Activated B cell treated with CpG ODN at 0.5 μM for 24 hours (primary cell): ENCODE measurements around the gene ARID4B. TPM values are rescaled to one million over a fixed set of nuclear protein-coding genes. Genes with fewer than 3 reads are reported as not detected.
A peak's percentile ranks its signal among the peaks of the same experiment; 100 is the strongest.
"Not testable (repeated sequence)": the region's sequence is repeated elsewhere in the genome, so short reads cannot be mapped to it uniquely, and the experiment has no call there.

ENCODE experiments used
- ATAC-seq: fragments of 200-7000 bp; cut with Tn5 transposase; one replicate; pipeline ENCODE4 v1.10.0; 2021; ENCODE audit warnings: low read depth, mild to moderate bottlenecking, moderate library complexity
- CTCF ChIA-PET: fragments of 350-600 bp; sonication (Branson Sonifier 250); formaldehyde crosslinking; loops from one replicate; lab custom pipeline; 2021; ENCODE audit warnings: antibody characterized with exemption; lab: Charles Lee
- POLR2A ChIA-PET: fragments of 350-600 bp; sonication (Branson Sonifier 250); formaldehyde crosslinking; loops from one replicate; lab custom pipeline; 2021; ENCODE audit warnings: antibody characterized with exemption; lab: Charles Lee
- DNase-seq: peaks from one replicate; pipeline ENCODE4 v3.0.0; 2022
- H3K27ac Mint-ChIP-seq: one replicate; pipeline ENCODE4 v1.8.0; 2020; ENCODE audit warnings: mixed read lengths
- H3K27me3 Mint-ChIP-seq: one replicate; pipeline ENCODE4 v1.8.0; 2021; ENCODE audit warnings: mixed read lengths
- H3K36me3 Mint-ChIP-seq: one replicate; pipeline ENCODE4 v1.8.0; 2021; ENCODE audit warnings: low read depth, mixed read lengths
- H3K4me1 Mint-ChIP-seq: one replicate; pipeline ENCODE4 v1.8.0; 2021; ENCODE audit warnings: mixed read lengths
- H3K4me3 Mint-ChIP-seq: one replicate; pipeline ENCODE4 v1.8.0; 2020; ENCODE audit warnings: mild to moderate bottlenecking, mixed read lengths
- H3K9me3 Mint-ChIP-seq: one replicate; pipeline ENCODE4 v1.8.0; 2020; ENCODE audit warnings: mixed read lengths
- CTCF ChIP-seq: fragments of 200-600 bp; IDR thresholded peaks from one replicate; pipeline ENCODE4 v1.8.0; 2022; ENCODE audit warnings: antibody characterized with exemption, mild to moderate bottlenecking
- intact Hi-C: fragments of 100-400 bp; cut with micrococcal nuclease; formaldehyde crosslinking; loops from one replicate; pipeline ENCODE4 v1.15.1; 2024
- total RNA-seq: library from RNA; stranded (reverse); gene quantifications from 2 replicates; pipeline ENCODE4 v1.2.3, GENCODE V29; 2022

The ARID4B gene
- total RNA-seq, 1 donor from 2014 or later = 78.5 TPM

DNA sequence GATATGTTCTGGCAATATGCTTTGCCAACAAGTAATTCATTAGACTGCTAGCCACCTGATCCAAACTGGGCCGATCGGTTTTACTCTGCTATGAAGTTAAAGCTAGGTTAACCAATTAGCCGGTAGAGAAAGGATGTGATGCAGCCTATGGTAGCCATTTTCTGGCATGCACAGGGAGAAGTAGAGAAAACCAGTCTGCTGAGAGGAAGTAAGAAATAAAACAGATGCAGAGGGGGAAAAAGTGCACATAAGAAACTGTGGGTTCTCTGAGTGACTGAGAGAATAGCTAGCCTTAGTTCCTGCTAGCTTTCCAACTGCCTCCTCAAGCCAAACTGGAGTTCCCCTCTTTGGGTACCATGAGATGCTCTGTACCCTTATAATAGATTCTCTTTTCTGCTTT lies 52.8 kb downstream of the ARID4B start:
- Mint-ChIP-seq H3K36me3 (no peaks in the 10 kb centered on the region), H3K27ac (peak overlapping the region; percentile 76), H3K27me3 (no peaks in the 10 kb centered on the region), H3K4me3 (peak overlapping the region; percentile 21), H3K4me1 (peaks cover 75% of the 10 kb centered on the region), H3K9me3 (no peaks in the 10 kb centered on the region)
- intact Hi-C loops = loop anchor here (2.0 kb wide), 1 partner anchor 14 kb away; no protein-coding TSS in a partner anchor
- TF ChIP-seq CTCF = no peak
- ChIA-PET CTCF (interaction anchor here (1.0 to 2.1 kb wide), 4 partner anchors 9 to 141 kb away, joined by 3 to 12 read pairs (median 3); no protein-coding TSS in a partner anchor), POLR2A (interaction anchor here (0.9 to 3.2 kb wide), 4 partner anchors 16 to 114 kb away, joined by 4 to 22 read pairs (median 6); partner anchors contain the start of genes ARID4B, GGPS1 and RBM34)
- ATAC-seq = peak; percentile 86
- DNase-seq = no peak

GRCh38 chr1:235272851-235273250 lies 55.1 kb downstream of the ARID4B start:
- H3K9me3 Mint-ChIP-seq = no peaks in the 10 kb centered on the region
- no peak overlapping the region for H3K4me3 Mint-ChIP-seq
- ChIA-PET POLR2A (no interaction called here), CTCF (interaction anchor here (0.5 to 2.4 kb wide), 3 partner anchors 14 to 144 kb away, joined by 3 to 6 read pairs (median 5); no protein-coding TSS in a partner anchor)
- no peak overlapping the region for H3K27ac Mint-ChIP-seq
- intact Hi-C loops = no loop called here
- no peak for TF ChIP-seq CTCF
- peaks cover 2% of the 10 kb centered on the region for H3K36me3 Mint-ChIP-seq
- H3K4me1 Mint-ChIP-seq = peaks cover 75% of the 10 kb centered on the region
- ATAC-seq = no peak
- no peaks in the 10 kb centered on the region for H3K27me3 Mint-ChIP-seq
- DNase-seq = no peak

DNA sequence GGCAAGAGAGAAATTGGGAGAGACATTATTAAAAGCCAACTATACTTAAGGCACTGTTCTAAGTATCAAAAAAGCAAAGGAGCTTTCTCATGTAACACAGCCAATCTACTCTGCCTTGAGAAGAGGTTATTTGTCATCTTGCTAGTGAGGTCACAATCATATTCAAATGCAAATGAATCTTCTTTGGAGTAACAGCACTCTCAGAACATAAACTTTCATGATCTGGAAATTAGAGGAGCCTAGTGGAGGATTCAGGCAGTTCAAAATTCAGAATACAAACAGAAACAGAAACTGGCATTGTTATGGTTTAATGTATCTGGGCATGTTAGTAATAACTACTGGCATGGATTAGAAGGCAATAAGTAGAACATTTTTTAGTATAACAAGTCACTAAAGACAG lies 57.4 kb downstream of the ARID4B start:
- H3K36me3 Mint-ChIP-seq = peaks cover 2% of the 10 kb centered on the region
- DNase-seq (no peak), ATAC-seq (peak; percentile 22)
- no peaks in the 10 kb centered on the region for H3K9me3 Mint-ChIP-seq
- H3K4me3 Mint-ChIP-seq = peak overlapping the region; percentile 35
- no peak for TF ChIP-seq CTCF
- H3K4me1 Mint-ChIP-seq = peaks cover 78% of the 10 kb centered on the region
- no peaks in the 10 kb centered on the region for H3K27me3 Mint-ChIP-seq
- CTCF ChIA-PET = interaction anchor here (0.9 to 1.1 kb wide), 2 partner anchors 17 to 43 kb away, joined by 3 read pairs; no protein-coding TSS in a partner anchor
- H3K27ac Mint-ChIP-seq = peak overlapping the region; percentile 46
- POLR2A ChIA-PET = interaction anchor here (0.5 kb wide), 1 partner anchor 49 kb away, joined by 4 read pairs; no protein-coding TSS in a partner anchor
- intact Hi-C loops = no loop called here

DNA sequence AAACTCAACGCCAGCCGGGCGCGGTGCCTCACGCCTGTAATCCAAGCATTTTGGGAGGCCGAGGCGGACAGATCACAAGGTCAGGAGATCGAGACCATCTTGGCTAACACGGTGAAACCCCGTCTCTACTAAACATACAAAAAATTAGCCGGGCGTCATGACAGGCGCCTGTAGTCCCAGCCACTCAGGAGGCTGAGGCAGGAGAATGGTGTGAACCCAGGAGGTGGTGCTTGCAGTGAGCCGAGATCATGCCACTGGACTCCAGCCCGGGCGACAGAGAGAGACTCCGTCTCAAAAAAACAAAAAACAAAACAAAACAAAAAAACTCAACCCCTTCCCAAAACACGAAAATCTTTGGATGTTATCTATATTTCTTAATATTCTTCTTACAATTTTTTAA lies 58.0 kb downstream of the ARID4B start:
- POLR2A ChIA-PET, H3K9me3 Mint-ChIP-seq, H3K27ac Mint-ChIP-seq, DNase-seq, H3K27me3 Mint-ChIP-seq, ATAC-seq, H3K36me3 Mint-ChIP-seq, H3K4me3 Mint-ChIP-seq, intact Hi-C loops: not testable (repeated sequence)
- peaks cover 75% of the 10 kb centered on the region for H3K4me1 Mint-ChIP-seq
- CTCF ChIA-PET = interaction anchor here (1.1 kb wide), 1 partner anchor 44 kb away, joined by 3 read pairs; no protein-coding TSS in a partner anchor

DNA sequence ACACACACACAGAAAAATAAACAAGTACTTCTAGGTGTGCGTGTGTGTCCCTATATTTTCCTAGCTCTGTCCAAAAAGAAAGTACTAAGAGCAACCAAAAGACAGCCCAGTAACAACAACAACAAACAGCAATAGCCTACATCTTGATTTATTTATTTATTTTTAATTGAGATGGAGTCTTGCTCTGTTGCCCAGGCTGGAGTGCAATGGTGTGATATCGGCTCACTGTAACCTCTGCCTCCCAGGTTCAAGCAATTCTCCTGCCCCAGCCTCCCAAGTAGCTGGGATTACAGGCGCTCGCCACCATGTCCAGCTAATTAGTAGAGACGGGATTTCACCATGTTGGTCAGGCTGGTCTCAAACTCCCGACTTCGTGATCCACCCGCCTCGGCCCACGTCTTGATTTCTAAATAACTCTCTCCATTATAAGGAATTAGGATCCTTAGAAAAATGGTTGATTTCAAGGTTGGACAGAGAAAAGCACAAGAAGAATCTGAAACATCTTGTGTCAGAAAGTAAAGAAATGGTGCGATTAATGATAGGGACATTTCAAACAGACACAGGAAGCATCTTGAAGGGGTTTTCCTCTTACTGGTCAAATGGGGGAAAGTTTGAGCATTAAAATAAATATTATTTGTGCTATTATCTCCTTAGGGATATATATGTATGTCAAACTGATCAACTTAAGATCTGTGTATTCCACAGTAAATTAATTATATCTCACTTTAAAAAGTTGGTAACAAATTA lies 59.4 kb downstream of the ARID4B start:
- POLR2A ChIA-PET = no interaction called here
- H3K9me3 Mint-ChIP-seq = no peaks in the 10 kb centered on the region
- ATAC-seq = no peak
- H3K36me3 Mint-ChIP-seq = peaks cover 2% of the 10 kb centered on the region
- intact Hi-C loops = no loop called here
- no peak overlapping the region for H3K4me3 Mint-ChIP-seq
- CTCF ChIA-PET = no interaction called here
- H3K27ac Mint-ChIP-seq = peak overlapping the region; percentile 24
- no peaks in the 10 kb centered on the region for H3K27me3 Mint-ChIP-seq
- no peak for TF ChIP-seq CTCF
- DNase-seq = no peak
- H3K4me1 Mint-ChIP-seq = peaks cover 76% of the 10 kb centered on the region
